ENCODE results near the gene USP30.

Gene USP30

DNA sequence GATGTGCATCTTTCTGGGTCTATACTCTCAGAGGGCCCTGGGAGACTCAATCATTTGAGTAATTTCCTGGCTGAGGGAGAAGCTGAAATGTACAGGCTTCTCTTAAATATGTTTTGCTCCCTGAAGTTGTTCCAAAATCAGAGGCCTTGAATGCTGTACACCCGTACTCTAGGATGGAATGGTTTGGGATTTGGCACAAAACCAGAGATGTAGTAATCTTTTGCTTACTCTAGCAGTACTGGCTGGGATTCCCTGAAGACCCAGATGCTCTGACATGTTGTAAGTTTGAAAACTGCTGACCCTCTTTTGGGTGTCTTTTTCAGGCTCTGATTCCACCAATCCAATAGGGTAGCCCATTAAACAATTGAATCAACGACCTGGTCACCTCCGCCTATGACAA, 74.4 kb downstream of the USP30 start:
- DNase-seq (ENCODE audit: low spot score): no peak

- no peak for DNase-seq (ENCODE audit: low spot score)
These were observed 75.3 kb downstream of the USP30 start for GRCh38 chr12:109127533-109128242.

GRCh38 chr12:109130297-109131153, 78.1 kb downstream of the USP30 start:
- DNase-seq (ENCODE audit: low spot score): no peak

GRCh38 chr12:109131154-109132050, 79.0 kb downstream of the USP30 start:
- peak; percentile 29 for DNase-seq (ENCODE audit: low spot score)

GRCh38 chr12:109134186-109134917, 82.0 kb downstream of the USP30 start:
- peak; percentile 35 for DNase-seq (ENCODE audit: low spot score)

DNA sequence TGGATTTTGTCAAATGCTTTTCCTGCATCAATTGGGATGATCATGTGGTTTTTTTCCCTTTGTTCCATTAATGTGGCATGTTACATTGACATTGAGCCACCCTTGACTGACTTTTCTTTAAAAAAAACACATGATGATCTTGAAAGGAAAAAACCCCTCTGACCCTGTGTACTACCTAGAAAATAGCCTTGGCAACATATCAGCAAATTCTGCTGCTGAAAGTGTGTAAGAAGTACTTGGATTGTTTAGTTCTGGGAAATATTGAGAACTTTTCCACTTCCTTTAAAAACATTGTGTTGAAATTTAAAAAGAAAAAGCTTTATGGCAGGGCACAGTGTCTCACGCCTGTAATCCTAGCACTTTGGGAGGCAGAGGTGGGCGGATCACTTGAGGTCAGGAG, 84.7 kb downstream of the USP30 start:
- no peak for DNase-seq (ENCODE audit: low spot score)
